PC-9 (cell line): ENCODE data around the gene DSG1. TPM values are rescaled to one million over a fixed set of nuclear protein-coding genes. Genes with fewer than 3 reads are reported as not detected.
A peak's percentile ranks its signal among the peaks of the same experiment; 100 is the strongest.

Source experiments
- BruUV-seq: library from RNA; stranded (reverse); fragments of 400-500 nt; replicated peaks from 2 replicates; lab custom pipeline; 2021; lab: Mats Ljungman, UMichigan
- CTCF ChIA-PET: fragments of 300-600 bp; sonication (Branson Sonifier 250); formaldehyde crosslinking; loops from one replicate; lab custom pipeline; 2022; ENCODE audit warnings: antibody characterized with exemption; lab: Charles Lee
- POLR2A ChIA-PET: fragments of 300-600 bp; sonication (Branson Sonifier 250); formaldehyde crosslinking; loops from one replicate; lab custom pipeline; 2022; ENCODE audit warnings: antibody characterized with exemption; ENCODE audit not compliant: unreplicated experiment; lab: Charles Lee
- DNase-seq, 2 experiments: peaks; one replicate each; pipeline versions ENCODE4 v3.0.0 to v3.0.0-alpha.2; 2015 to 2022; ENCODE audit warnings: mixed read lengths in 1 of 2
- H2AFZ ChIP-seq: fragments of 200-600 bp; sonication (generic); 2 replicates; pipeline ENCODE4 v1.8.1; 2017; ENCODE audit warnings: antibody characterized with exemption
- H3F3A ChIP-seq: fragments of 200-600 bp; sonication (generic); 2 replicates; pipeline ENCODE4 v1.8.1; 2017; ENCODE audit warnings: antibody characterized with exemption, mild to moderate bottlenecking, low read depth; ENCODE audit not compliant: insufficient read depth
- H3K27ac ChIP-seq: fragments of 200-600 bp; sonication (generic); 2 replicates; pipeline ENCODE4 v1.6.1; 2016; ENCODE audit warnings: mixed run types
- H3K27me3 ChIP-seq: fragments of 200-600 bp; sonication (generic); 2 replicates; pipeline ENCODE4 v1.6.1; 2016; ENCODE audit warnings: low read depth, mixed run types; ENCODE audit not compliant: insufficient read depth
- H3K36me3 ChIP-seq: fragments of 200-600 bp; sonication (generic); 2 replicates; pipeline ENCODE4 v1.6.1; 2016; ENCODE audit warnings: low read depth, mixed run types
- H3K4me1 ChIP-seq: fragments of 200-600 bp; sonication (generic); replicated peaks from 2 replicates; pipeline ENCODE4 v1.6.1; 2016; ENCODE audit warnings: mixed run types; ENCODE audit not compliant: insufficient read depth
- H3K4me2 ChIP-seq: fragments of 200-600 bp; sonication (generic); 2 replicates; pipeline ENCODE4 v1.6.1; 2017; ENCODE audit warnings: mixed run types
- H3K4me3 ChIP-seq: fragments of 200-600 bp; sonication (generic); 2 replicates; pipeline ENCODE4 v1.6.1; 2016; ENCODE audit warnings: mixed run types
- H3K79me2 ChIP-seq: fragments of 200-600 bp; sonication (generic); 2 replicates; pipeline ENCODE4 v1.6.1; 2017; ENCODE audit warnings: low read depth, mixed run types
- H3K9me2 ChIP-seq: fragments of 200-600 bp; sonication (generic); 2 replicates; pipeline ENCODE4 v1.8.1; 2017; ENCODE audit warnings: mild to moderate bottlenecking; ENCODE audit not compliant: insufficient read depth
- H3K9me3 ChIP-seq: fragments of 200-600 bp; sonication (generic); 2 replicates; pipeline ENCODE4 v1.8.1; 2016; ENCODE audit warnings: low read depth; ENCODE audit not compliant: insufficient read depth
- H4K20me1 ChIP-seq: fragments of 200-600 bp; sonication (generic); 2 replicates; pipeline ENCODE4 v1.8.1; 2017; ENCODE audit not compliant: insufficient read depth
- CTCF ChIP-seq: fragments of 200-600 bp; sonication (generic); conservative IDR thresholded peaks from 2 replicates; pipeline ENCODE4 v1.6.1; 2017; ENCODE audit warnings: mixed run types, antibody characterized with exemption, mild to moderate bottlenecking, moderate library complexity
- EZH2 ChIP-seq: fragments of 200-600 bp; sonication (generic); IDR thresholded peaks from 2 replicates; pipeline ENCODE4 v1.8.0; 2017; ENCODE audit warnings: antibody characterized with exemption, low read depth
- intact Hi-C: fragments of 100-400 bp; cut with micrococcal nuclease; formaldehyde crosslinking; loops from one replicate; pipeline ENCODE4 v1.10.0; 2022; ENCODE audit not compliant: unreplicated experiment
- total RNA-seq: library from RNA; stranded (reverse); gene quantifications from 2 replicates; pipeline ENCODE4 v1.2.3, GENCODE V29; 2021

Gene DSG1
- total RNA-seq, 1 experiment from 2014 or later: not detected

GRCh38 chr18:31297248-31297647, 20.7 kb upstream of the DSG1 start:
- Histone ChIP-seq H3K79me2 (no peaks in the 10 kb centered on the region), H3K27ac (no peak overlapping the region), H2AFZ (no peak overlapping the region), H3K9me3 (no peaks in the 10 kb centered on the region), H4K20me1 (no peaks in the 10 kb centered on the region), H3K4me3 (no peak overlapping the region), H3K36me3 (no peaks in the 10 kb centered on the region), H3F3A (no peaks in the 10 kb centered on the region), H3K9me2 (no peaks in the 10 kb centered on the region), H3K4me1 (no peaks in the 10 kb centered on the region; the same call in 1 of the 2 replicates), H3K4me2 (no peak overlapping the region), H3K27me3 (no peaks in the 10 kb centered on the region)
- no peak for DNase-seq
- intact Hi-C loops: no loop called here
- no peak for TF ChIP-seq EZH2
- TF ChIP-seq CTCF: no peak
- ChIA-PET POLR2A (no interaction called here), CTCF (no interaction called here)
- BruUV-seq: no TSS peak

DNA sequence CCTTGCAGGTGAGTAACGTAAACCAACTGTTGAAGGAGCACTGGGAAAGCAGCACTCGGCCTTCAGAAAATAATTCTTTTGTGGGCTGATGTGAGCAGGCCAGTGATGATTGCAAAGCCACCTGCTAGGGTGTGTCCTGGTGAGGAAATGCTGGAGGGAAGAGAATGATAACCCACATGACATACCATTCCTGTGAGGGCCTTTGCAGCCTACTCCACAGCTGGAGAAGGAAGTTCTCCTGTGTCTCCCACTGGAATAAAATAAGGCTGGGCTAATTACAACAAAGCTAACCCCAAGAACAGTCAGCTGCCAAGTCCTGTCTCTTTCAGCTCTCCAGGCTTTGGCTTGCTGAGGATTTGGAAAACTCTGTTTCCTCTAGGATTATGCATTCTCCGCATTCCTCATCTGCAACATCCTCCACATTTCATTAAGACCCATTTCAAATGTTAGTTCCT, 16.7 kb upstream of the DSG1 start:
- H3K36me3 ChIP-seq: no peaks in the 10 kb centered on the region
- CTCF ChIA-PET: no interaction called here
- no peaks in the 10 kb centered on the region for H3F3A ChIP-seq
- H3K9me3 ChIP-seq: no peaks in the 10 kb centered on the region
- DNase-seq: peak; percentile 19 to 37
- no TSS peak for BruUV-seq
- H3K4me1 ChIP-seq: no peaks in the 10 kb centered on the region; the same call in 1 of the 2 replicates
- H3K4me3 ChIP-seq: no peak overlapping the region
- TF ChIP-seq EZH2: no peak
- no peak for TF ChIP-seq CTCF
- no peaks in the 10 kb centered on the region for H3K9me2 ChIP-seq
- no peak overlapping the region for H2AFZ ChIP-seq
- no peaks in the 10 kb centered on the region for H3K27me3 ChIP-seq
- no peaks in the 10 kb centered on the region for H3K79me2 ChIP-seq
- H3K4me2 ChIP-seq: no peak overlapping the region
- no peak overlapping the region for H3K27ac ChIP-seq
- intact Hi-C loops: no loop called here
- POLR2A ChIA-PET: no interaction called here
- no peaks in the 10 kb centered on the region for H4K20me1 ChIP-seq

DNA sequence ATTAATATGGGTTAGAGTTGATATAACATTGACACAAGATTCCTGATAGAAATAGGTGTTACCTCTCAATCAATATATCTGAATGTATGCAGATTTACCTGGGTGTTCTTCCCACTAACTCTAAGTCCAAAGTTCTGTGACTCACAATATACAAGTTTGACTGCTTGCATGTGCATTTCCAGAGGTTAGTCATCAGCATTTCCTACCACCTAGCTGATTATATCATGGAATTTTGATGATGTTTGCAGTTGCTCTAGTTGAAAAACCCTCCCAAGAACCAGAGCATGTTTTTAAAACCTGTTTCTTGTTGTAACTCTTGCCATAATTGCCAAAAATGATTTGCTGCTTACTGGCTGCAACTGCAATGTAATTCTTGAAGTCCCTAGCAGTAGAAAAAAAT, 15.0 kb upstream of the DSG1 start:
- Histone ChIP-seq H3K79me2 (no peaks in the 10 kb centered on the region), H2AFZ (no peak overlapping the region), H3K4me3 (no peak overlapping the region), H3K4me1 (no peaks in the 10 kb centered on the region; the same call in 1 of the 2 replicates), H3K27me3 (no peaks in the 10 kb centered on the region), H3K27ac (no peak overlapping the region), H3K36me3 (no peaks in the 10 kb centered on the region), H3F3A (no peaks in the 10 kb centered on the region), H3K9me2 (no peaks in the 10 kb centered on the region), H4K20me1 (no peaks in the 10 kb centered on the region), H3K4me2 (no peak overlapping the region), H3K9me3 (no peaks in the 10 kb centered on the region)
- no TSS peak for BruUV-seq
- intact Hi-C loops: no loop called here
- peak in 1 of 2 experiments; percentile 68 for DNase-seq
- no peak for TF ChIP-seq EZH2
- ChIA-PET POLR2A (no interaction called here), CTCF (no interaction called here)

- no peak for DNase-seq
- CTCF ChIA-PET: no interaction called here
These were observed 14.2 kb upstream of the DSG1 start for GRCh38 chr18:31303771-31304170.

More at GRCh38 chr18:31303771-31304170, 14.2 kb upstream of the DSG1 start:
- intact Hi-C loops: no loop called here
- H3K36me3 ChIP-seq: no peaks in the 10 kb centered on the region
- no peak overlapping the region for H2AFZ ChIP-seq
- H3K4me3 ChIP-seq: no peak overlapping the region
- no peaks in the 10 kb centered on the region for H3K27me3 ChIP-seq
- H3K79me2 ChIP-seq: no peaks in the 10 kb centered on the region
- H3K9me2 ChIP-seq: no peaks in the 10 kb centered on the region
- no TSS peak for BruUV-seq
- POLR2A ChIA-PET: no interaction called here
- H3K27ac ChIP-seq: no peak overlapping the region
- H3F3A ChIP-seq: no peaks in the 10 kb centered on the region
- H4K20me1 ChIP-seq: no peaks in the 10 kb centered on the region
- H3K4me2 ChIP-seq: no peak overlapping the region
- no peaks in the 10 kb centered on the region for H3K9me3 ChIP-seq
- H3K4me1 ChIP-seq: no peaks in the 10 kb centered on the region; the same call in 1 of the 2 replicates
- no peak for TF ChIP-seq CTCF
- TF ChIP-seq EZH2: no peak
